HPDE6-E6E7 (cell line): ENCODE measurements around the gene C14orf180.
"Not testable (repeated sequence)": the region's sequence is repeated elsewhere in the genome, so short reads cannot be mapped to it uniquely, and the experiment has no call there.

Experiments used
- DNase-seq: peaks from one replicate; pipeline ENCODE4 v3.0.0; 2011; ENCODE audit warnings: missing footprints; ENCODE audit errors: extremely low spot score

Gene C14orf180

GRCh38 chr14:104611881-104612280 is 32.3 kb downstream of the C14orf180 start:
- DNase-seq = no peak

GRCh38 chr14:104614126-104614812 is 34.7 kb downstream of the C14orf180 start:
- DNase-seq = no peak

DNA sequence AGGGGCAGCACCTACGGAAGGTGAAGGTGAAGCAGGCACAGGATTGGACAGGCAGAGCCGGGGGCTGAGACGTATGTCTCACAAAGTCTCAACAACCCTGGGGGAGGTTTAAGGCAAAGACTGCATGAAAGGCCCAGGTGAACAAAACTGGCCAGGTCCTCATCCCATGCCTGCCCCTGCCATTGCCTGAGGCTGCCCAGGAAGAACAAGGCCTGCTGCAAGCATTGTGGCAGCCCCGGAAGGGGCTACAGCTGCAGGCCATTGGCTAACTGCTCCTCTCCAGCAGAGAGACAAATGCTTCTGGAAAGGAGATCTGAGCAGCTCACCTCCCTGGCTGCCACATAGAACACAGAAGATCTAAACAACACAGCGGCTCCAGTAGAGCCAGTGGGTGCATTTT is 45.4 kb downstream of the C14orf180 start:
- no peak for DNase-seq

GRCh38 chr14:104632781-104633180 is 53.2 kb downstream of the C14orf180 start:
- no peak for DNase-seq

- DNase-seq = no peak
Measured at GRCh38 chr14:104633276-104634137, 53.9 kb downstream of the C14orf180 start.

DNA sequence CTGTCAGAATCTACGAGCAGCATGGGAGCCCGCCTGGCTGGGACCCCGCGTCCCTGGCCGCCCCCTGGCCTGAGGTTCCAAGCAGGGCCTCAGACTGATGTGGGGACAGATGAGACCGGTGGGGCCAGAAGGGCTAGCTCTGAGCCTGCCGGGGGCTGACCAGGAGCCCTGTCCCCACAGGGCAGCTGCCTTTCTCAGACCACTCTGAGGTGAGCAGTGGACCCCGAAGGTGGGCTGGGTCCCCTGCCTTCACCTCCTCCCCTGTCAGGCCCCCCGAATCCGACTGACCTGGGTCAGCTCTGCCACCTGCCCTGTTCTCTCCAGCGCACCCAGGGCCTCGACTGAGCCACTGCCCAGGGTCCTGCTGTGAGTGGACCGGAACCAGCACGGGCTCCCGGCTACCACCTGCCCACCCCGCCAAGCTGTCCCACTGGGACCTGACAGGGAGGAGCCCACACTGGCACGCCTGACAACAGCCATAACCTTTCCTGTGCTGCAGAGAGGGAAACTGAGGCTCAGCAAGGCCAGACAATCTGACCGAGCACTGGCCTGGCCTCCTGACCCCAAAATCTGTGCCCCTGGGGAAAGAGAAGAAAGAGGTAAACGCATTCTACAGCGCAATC is 54.7 kb downstream of the C14orf180 start:
- no peak for DNase-seq

- DNase-seq = no peak
Measured at GRCh38 chr14:104634886-104635570, 55.5 kb downstream of the C14orf180 start.

DNA sequence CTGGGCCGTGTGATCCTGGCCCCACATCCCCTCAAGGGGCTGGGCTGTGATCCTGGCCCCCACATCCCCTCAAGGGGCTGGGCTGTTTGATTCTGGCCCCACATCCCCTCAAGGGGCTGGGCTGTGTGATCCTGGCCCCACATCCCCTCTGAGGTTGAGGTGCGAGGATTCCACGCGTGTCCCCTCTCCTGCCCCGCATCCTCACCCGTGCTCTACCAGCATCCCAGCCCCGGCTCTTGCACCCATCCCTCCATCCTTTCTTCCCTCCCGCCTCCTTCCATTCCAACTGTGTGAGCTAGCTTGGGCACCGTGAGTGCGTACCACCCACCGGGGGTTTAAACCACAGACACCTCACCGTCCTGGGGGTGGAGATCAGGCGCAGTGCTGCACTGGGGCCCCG is 56.2 kb downstream of the C14orf180 start:
- no peak for DNase-seq

DNA sequence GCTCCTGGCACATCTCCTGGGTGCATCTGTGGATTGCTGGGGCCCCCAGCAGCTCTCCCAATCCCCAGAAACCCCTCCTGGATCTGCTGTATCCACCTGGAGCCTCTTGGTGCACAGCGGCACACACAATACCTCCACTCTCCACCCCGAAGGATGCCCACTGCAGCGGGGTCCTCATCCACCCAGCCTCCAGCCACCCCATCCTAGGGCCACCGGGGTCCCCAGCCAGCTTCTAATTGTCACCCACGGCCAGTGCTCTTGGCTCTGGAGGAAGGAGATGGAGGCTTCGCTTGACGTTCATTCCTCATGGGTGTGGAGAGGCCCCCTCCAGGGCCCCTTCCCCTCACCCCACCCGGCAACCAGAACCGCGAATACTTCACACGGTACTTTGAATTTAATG is 56.6 kb downstream of the C14orf180 start:
- no peak for DNase-seq

DNA sequence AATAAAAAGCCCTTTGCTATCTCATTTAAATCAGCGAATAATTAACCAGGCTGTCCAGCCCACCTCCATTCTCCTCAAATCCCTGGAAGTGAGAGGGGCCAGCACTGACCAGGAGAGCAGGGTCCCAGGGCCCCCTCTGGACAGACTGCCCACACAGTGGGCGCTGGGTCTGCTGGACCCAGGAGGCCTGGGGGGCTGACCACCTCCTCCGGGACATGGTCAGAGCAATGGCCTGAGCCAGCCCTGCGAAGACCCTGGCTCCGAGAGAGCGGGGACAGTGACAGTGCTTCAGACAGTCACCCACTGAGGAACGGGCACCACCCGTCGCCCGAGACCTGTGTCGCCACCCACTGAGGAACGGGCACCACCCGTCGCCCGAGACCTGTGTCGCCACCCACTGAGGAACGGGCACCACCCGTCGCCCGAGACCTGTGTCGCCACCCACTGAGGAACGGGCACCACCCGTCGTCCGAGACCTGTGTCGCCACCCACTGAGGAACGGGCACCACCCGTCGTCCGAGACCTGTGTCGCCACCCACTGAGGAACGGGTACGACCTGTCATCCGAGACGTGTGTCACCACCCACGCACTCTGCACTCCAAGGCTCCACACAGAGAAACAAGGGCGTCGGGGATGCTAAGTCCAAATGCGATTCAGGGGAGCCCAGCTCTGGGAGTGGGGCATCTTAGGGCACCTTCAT is 57.4 kb downstream of the C14orf180 start:
- not testable (repeated sequence) for DNase-seq

DNA sequence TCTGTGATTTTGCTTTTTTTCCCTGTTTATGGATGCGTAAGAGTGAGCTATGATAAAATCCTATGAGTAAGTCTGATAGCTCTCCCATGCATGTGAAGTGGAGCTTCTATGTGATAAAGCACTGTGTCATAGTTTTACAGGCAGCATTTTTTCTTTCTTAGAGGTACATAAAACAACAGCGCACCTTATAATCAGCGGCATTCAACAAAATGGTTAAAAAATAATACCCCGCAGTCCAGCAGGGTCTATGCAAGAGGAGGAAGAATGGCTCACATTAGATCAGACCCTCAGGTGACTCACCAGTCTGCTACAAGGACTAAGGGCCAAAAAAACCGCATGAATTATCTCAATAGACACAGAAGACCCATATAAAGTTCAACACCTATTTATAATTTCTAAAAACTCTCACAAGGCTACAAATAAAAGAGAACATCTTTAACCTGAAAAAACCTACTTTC is 58.0 kb downstream of the C14orf180 start:
- DNase-seq = no peak

GRCh38 chr14:104638190-104638589 is 58.6 kb downstream of the C14orf180 start:
- DNase-seq = no peak

- no peak for DNase-seq
Measured at GRCh38 chr14:104638927-104639450, 59.4 kb downstream of the C14orf180 start.

GRCh38 chr14:104639471-104639870 is 59.9 kb downstream of the C14orf180 start:
- no peak for DNase-seq
